Omental fat pad (tissue), 4 donors: Measurements from ENCODE around the gene PCDHGB6. TPM values are rescaled to one million over a fixed set of nuclear protein-coding genes. Genes with fewer than 3 reads are reported as not detected.

Experiments
- total RNA-seq, 4 donors: library from RNA; depleted of rRNA; stranded (reverse); fragments of >200 nt; gene quantifications; one replicate each; pipeline ENCODE4 v1.1.0, GENCODE V29; 2016

Gene PCDHGB6
- total RNA-seq, 4 donors from 2014 or later = 4.2 to 12.6 (median 6.5) TPM

Other genes with a start within 250 kb of the PCDHGB6 start
- gene PCDHB7, start 235.4 kb upstream of the PCDHGB6 start, total RNA-seq = 1 to 10 TPM in 3 of 4 donors, under 1 TPM in 1; 0.94 to 3.3 (median 1.5) TPM
- gene PCDHB8, start 230.2 kb upstream of the PCDHGB6 start, total RNA-seq = under 1 TPM; 0.44 to 0.63 (median 0.53) TPM
- gene PCDHB16, start 225.6 kb upstream of the PCDHGB6 start, total RNA-seq = 1 to 10 TPM; 2.3 to 6.1 (median 3.6) TPM
- gene PCDHB9, start 220.9 kb upstream of the PCDHGB6 start, total RNA-seq = 1 to 10 TPM; 1.3 to 4.7 (median 2.8) TPM
- 1 to 10 TPM in 3 of 4 donors, under 1 TPM in 1; 0.96 to 3.6 (median 1.2) TPM for gene PCDHB10, start 215.7 kb upstream of the PCDHGB6 start, total RNA-seq
- 1 to 10 TPM; 1.3 to 2.4 (median 1.7) TPM for gene PCDHB11, start 208.4 kb upstream of the PCDHGB6 start, total RNA-seq
- gene PCDHB12, start 199.3 kb upstream of the PCDHGB6 start, total RNA-seq = 1 to 10 TPM; 1.9 to 4.4 (median 2.5) TPM
- gene PCDHB13, start 194.1 kb upstream of the PCDHGB6 start, total RNA-seq = 1 to 10 TPM; 1.8 to 7.7 (median 3.0) TPM
- gene PCDHB14, start 184.7 kb upstream of the PCDHGB6 start, total RNA-seq = 1 to 10 TPM; 2.0 to 7.1 (median 3.1) TPM
- 1 to 10 TPM; 2.0 to 6.0 (median 3.3) TPM for gene PCDHB15, start 162.6 kb upstream of the PCDHGB6 start, total RNA-seq
- 1 to 10 TPM in 1 of 4 donors, under 1 TPM in 1, not detected in 2; 0.46 to 2.0 TPM for gene SLC25A2, start 104.0 kb upstream of the PCDHGB6 start, total RNA-seq
- gene TAF7, start 87.2 kb upstream of the PCDHGB6 start, total RNA-seq = 10 to 100 TPM; 43.7 to 57.8 (median 52.5) TPM
- 1 to 10 TPM in 1 of 4 donors, under 1 TPM in 3; 0.12 to 2.2 (median 0.59) TPM for gene PCDHGA1, start 77.5 kb upstream of the PCDHGB6 start, total RNA-seq
- gene PCDHGA2, start 69.3 kb upstream of the PCDHGB6 start, total RNA-seq = 1 to 10 TPM; 2.0 to 6.6 (median 4.0) TPM
- 1 to 10 TPM; 2.3 to 6.3 (median 2.8) TPM for gene PCDHGA3, start 64.2 kb upstream of the PCDHGB6 start, total RNA-seq
- gene PCDHGB1, start 57.9 kb upstream of the PCDHGB6 start, total RNA-seq = 1 to 10 TPM; 1.4 to 6.0 (median 2.2) TPM
- gene PCDHGA4, start 53.0 kb upstream of the PCDHGB6 start, total RNA-seq = 1 to 10 TPM; 2.6 to 9.0 (median 3.9) TPM
- gene PCDHGB2, start 48.0 kb upstream of the PCDHGB6 start, total RNA-seq = 10 to 100 TPM in 1 of 4 donors, 1 to 10 TPM in 3; 2.5 to 15.3 (median 4.4) TPM
- gene PCDHGA5, start 43.9 kb upstream of the PCDHGB6 start, total RNA-seq = 10 to 100 TPM in 1 of 4 donors, 1 to 10 TPM in 3; 2.0 to 14.5 (median 3.3) TPM
- gene PCDHGB3, start 37.8 kb upstream of the PCDHGB6 start, total RNA-seq = 10 to 100 TPM in 1 of 4 donors, 1 to 10 TPM in 3; 2.5 to 13.2 (median 3.9) TPM
- gene PCDHGA6, start 34.1 kb upstream of the PCDHGB6 start, total RNA-seq = 1 to 10 TPM; 3.0 to 6.9 (median 4.6) TPM
- 1 to 10 TPM; 1.1 to 9.0 (median 3.6) TPM for gene PCDHGA7, start 25.3 kb upstream of the PCDHGB6 start, total RNA-seq
- gene PCDHGB4, start 20.3 kb upstream of the PCDHGB6 start, total RNA-seq = 10 to 100 TPM in 1 of 4 donors, 1 to 10 TPM in 3; 2.4 to 14.5 (median 6.1) TPM
- gene PCDHGA8, start 15.4 kb upstream of the PCDHGB6 start, total RNA-seq = 1 to 10 TPM in 3 of 4 donors, under 1 TPM in 1; 0.72 to 7.4 (median 2.2) TPM
- 10 to 100 TPM in 1 of 4 donors, 1 to 10 TPM in 3; 6.5 to 18.8 (median 8.9) TPM for gene PCDHGB5, start 10.1 kb upstream of the PCDHGB6 start, total RNA-seq
- 10 to 100 TPM in 1 of 4 donors, 1 to 10 TPM in 3; 5.0 to 14.8 (median 7.3) TPM for gene PCDHGA9, start 5.2 kb upstream of the PCDHGB6 start, total RNA-seq
- 10 to 100 TPM in 1 of 4 donors, 1 to 10 TPM in 3; 5.5 to 14.0 (median 6.8) TPM for gene PCDHGA10, start 5.0 kb downstream of the PCDHGB6 start, total RNA-seq
- 10 to 100 TPM in 2 of 4 donors, 1 to 10 TPM in 2; 7.8 to 25.2 (median 10.2) TPM for gene PCDHGB7, start 9.7 kb downstream of the PCDHGB6 start, total RNA-seq
- 10 to 100 TPM in 1 of 4 donors, 1 to 10 TPM in 3; 3.1 to 12.1 (median 5.3) TPM for gene PCDHGA11, start 13.0 kb downstream of the PCDHGB6 start, total RNA-seq
- 10 to 100 TPM in 3 of 4 donors, 1 to 10 TPM in 1; 7.5 to 18.4 (median 14.2) TPM for gene PCDHGA12, start 22.5 kb downstream of the PCDHGB6 start, total RNA-seq
- 10 to 100 TPM; 34.8 to 83.1 (median 41.9) TPM for gene PCDHGC3, start 67.9 kb downstream of the PCDHGB6 start, total RNA-seq
- gene PCDHGC4, start 77.0 kb downstream of the PCDHGB6 start, total RNA-seq = 1 to 10 TPM; 1.5 to 4.1 (median 3.5) TPM
- gene PCDHGC5, start 81.1 kb downstream of the PCDHGB6 start, total RNA-seq = 1 to 10 TPM; 1.1 to 3.2 (median 2.1) TPM
- gene DIAPH1, start 211.0 kb downstream of the PCDHGB6 start, total RNA-seq = 10 to 100 TPM; 35.5 to 93.2 (median 47.9) TPM
- 10 to 100 TPM; 31.5 to 50.6 (median 38.5) TPM for gene HDAC3, start 228.8 kb downstream of the PCDHGB6 start, total RNA-seq
- gene RELL2, start 229.0 kb downstream of the PCDHGB6 start, total RNA-seq = 1 to 10 TPM; 1.0 to 4.3 (median 2.9) TPM
- 10 to 100 TPM; 11.2 to 19.7 (median 15.5) TPM for gene FCHSD1, start 243.4 kb downstream of the PCDHGB6 start, total RNA-seq